Left ventricle myocardium superior (tissue), 1 donor: Measurements from ENCODE around the gene ZNF577. TPM values are rescaled to one million over a fixed set of nuclear protein-coding genes. Genes with fewer than 3 reads are reported as not detected.
"Not testable (repeated sequence)": the region's sequence is repeated elsewhere in the genome, so short reads cannot be mapped to it uniquely, and the experiment has no call there.

Experiments used
- ATAC-seq: fragments of 200-7000 bp; cut with Tn5 transposase; one replicate; pipeline ENCODE4 v1.9.1; 2020; ENCODE audit warnings: mild to moderate bottlenecking, moderate library complexity
- DNase-seq: peaks from one replicate; pipeline ENCODE4 v3.0.0-alpha.2; 2020
- intact Hi-C: fragments of 100-400 bp; cut with micrococcal nuclease; formaldehyde crosslinking; loops from one replicate; pipeline ENCODE4 v1.11.0; 2022
- long read RNA-seq: library from polyadenylated mRNA; unstranded; transcript quantifications from one replicate; pipeline ENCODE4 v2.0.0, GENCODE V29; 2021
- total RNA-seq: library from RNA; stranded (reverse); fragmentation: NEBNext Ultra II Directional; extraction: Animal tissue kit (Norgen Biotek cat#: 25700); gene quantifications from one replicate; pipeline ENCODE4 v1.2.1, GENCODE V29; 2021
- donor health status: DM: no; HTN: yes; CAD: no; lungs with severe emphysema.

ZNF577 gene
- total RNA-seq, result 7.5 TPM
- long read RNA-seq, partial matches to known transcripts, result 0 of 13 reads
- long read RNA-seq, other reads (novel, unspliced or antisense), result 8 of 13 reads

- intact Hi-C loops, result no loop called here
- peak; percentile 99 for ATAC-seq
- DNase-seq, result peak; percentile 93
These were observed at the start of gene ZNF577 for GRCh38 chr19:51887522-51888498. TSS of gene ZNF577 (minus strand) at chr19:51887951. CDS start at chr19:51880382, 7,569 bp downstream.

GRCh38 chr19:51931921-51932320 is 44.2 kb upstream of the ZNF577 start:
- ATAC-seq (no peak), DNase-seq (no peak)
- intact Hi-C loops, result no loop called here

DNA sequence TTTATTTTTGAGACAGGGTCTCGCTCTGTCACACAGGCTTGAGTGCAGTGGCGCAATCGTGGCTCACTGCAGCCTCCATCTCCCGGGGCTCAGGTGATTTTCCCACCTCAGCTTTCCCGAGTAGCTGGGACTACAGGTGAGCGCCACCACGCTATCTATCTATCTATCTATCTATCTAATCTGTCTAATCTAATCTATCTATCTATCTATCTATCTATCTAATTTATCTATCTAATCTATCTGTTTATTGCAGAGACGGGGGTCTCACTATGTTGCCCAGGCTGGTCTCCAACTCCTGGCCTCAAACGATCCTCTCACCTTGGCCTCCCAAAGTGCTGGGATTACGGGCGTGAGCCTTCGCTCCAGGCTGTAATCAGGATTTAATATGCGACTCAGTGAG is 40.1 kb upstream of the ZNF577 start:
- intact Hi-C loops, result no loop called here
- no peak for ATAC-seq

DNA sequence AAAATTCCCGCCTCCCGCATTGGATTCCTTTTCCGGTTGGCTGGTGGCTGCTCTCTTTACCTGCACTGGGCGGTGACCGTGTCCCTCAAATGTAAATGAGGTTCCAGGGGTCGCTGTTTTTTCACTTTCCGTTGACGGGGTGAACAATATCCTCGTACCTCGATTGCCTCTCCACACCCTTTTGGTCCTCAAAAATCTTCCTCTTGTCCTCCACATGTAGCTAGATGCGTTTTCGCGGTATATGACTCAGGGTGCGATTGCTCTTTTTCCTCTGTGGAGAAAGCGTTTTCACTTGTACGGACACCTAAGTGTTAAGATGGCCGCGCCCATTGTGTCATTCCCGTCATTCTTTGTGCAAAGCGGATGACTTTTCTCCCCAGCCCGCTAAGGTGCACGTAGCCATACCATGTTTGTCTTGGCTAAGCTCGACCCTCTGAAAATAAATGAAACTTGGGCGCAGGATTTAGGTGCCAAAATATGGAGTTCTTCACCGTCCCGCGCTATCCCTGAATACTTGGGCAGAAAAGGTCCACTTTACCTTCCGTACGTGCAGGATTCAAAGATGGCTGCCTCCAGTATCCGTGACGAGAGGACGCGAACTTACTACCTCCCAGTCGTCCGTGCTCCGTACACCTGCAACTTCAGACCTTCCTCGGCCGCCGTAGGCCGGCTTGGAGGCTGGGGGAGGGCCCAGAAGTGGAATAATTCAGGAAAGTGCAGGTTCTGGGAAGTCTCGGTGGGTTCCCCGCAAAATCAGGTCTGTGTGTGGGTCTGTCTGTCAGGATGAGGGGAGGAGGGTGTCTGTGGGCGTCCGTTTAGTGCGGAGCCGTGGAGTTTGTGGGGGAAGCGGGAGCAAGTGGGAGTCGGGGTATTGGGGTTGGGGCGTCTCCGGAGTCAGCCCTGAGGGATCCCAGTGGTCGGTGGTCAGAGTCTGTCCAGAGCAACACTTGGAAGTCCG is 39.3 kb upstream of the ZNF577 start, which contains the start of gene ZNF613:
TSS of gene ZNF613 (plus strand) at position 689 of the 958 bp plus-strand sequence. CDS start 8,749 bp downstream, outside the sequence.
- intact Hi-C loops, result no loop called here

More for the DNA sequence above, 40.1 kb upstream of the ZNF577 start:
- DNase-seq, result no peak

GRCh38 chr19:51926426-51926783 is 38.7 kb upstream of the ZNF577 start:
- intact Hi-C loops, result no loop called here
- DNase-seq, result no peak
- ATAC-seq, result peak; percentile 16

More for the DNA sequence above, 39.3 kb upstream of the ZNF577 start, which contains the start of gene ZNF613:
- DNase-seq (peak; percentile 90), ATAC-seq (peak; percentile 97)

DNA sequence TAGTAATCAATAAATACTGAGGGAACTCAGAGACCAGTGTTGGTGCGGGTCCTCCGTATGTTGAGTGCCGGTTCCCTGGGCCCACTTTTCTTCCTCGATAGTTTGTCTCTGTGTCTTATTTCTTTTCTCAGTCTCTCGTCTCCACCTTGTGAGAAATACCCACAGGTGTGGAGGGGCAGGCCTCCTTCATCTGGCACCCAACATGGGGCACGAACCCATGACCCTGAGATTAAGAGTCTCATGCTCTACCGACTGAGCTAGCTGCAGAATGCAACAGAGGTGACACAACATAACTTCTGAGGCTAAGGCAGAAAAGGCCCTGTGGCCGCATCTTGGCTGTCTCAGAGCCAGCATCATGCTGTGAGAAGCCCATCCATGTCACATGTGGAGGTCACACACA is 34.2 kb upstream of the ZNF577 start:
- DNase-seq (no peak), ATAC-seq (no peak)
- intact Hi-C loops, result no loop called here

- intact Hi-C loops, result no loop called here
- no peak for ATAC-seq
- no peak for DNase-seq
These were observed 31.9 kb upstream of the ZNF577 start for GRCh38 chr19:51919606-51920005.

- DNase-seq, result no peak
- intact Hi-C loops, result no loop called here
- no peak for ATAC-seq
These were observed 28.4 kb upstream of the ZNF577 start for GRCh38 chr19:51916167-51916566.

DNA sequence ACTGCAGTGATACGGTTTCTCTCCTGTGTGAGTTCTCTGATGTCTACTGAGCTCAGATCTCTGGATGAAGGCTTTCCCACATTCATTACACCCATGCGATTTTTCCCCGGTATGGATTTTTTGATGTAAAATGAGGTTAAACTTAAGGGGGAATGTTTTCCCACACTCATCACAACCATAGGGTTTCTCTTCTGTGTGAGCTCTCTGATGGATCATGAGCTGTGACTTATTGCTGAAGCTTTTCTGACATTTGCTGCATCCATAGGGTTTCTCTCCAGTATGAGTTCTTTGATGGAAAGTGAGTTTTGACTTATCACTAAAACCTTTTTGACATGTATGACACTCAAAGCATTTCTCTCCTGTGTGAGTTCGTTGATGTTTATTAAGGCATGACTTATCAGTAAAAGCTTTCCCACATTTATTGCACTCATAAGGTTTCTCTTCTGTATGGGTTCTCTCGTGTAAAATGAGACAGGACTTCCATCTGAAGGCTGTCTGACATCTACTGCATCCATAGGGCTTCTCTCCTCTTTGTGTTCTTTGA is 27.6 kb upstream of the ZNF577 start:
- intact Hi-C loops, result no loop called here
- ATAC-seq (no peak), DNase-seq (no peak)

DNA sequence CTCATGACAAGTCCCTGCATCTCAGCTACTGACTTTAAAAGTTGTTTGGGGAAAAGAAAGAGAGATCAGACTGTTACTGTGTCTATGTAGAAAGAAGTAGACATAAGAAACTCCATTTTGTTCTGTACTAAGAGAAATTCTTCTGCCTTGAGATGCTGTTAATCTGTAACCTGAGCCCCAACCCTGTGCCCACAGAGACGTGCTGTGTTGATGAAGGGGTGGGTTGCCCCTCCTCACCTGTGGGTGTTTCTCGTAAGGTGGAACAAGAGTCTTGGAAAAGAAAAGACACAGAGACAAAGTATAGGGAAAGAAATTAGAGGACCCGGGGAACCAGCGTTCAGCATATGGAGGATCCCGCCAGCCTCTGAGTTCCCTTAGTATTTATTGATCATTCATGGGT is 20.2 kb upstream of the ZNF577 start:
- ATAC-seq, intact Hi-C loops, DNase-seq: not testable (repeated sequence)

GRCh38 chr19:51906108-51906507 is 18.4 kb upstream of the ZNF577 start:
- DNase-seq, ATAC-seq, intact Hi-C loops: not testable (repeated sequence)

DNA sequence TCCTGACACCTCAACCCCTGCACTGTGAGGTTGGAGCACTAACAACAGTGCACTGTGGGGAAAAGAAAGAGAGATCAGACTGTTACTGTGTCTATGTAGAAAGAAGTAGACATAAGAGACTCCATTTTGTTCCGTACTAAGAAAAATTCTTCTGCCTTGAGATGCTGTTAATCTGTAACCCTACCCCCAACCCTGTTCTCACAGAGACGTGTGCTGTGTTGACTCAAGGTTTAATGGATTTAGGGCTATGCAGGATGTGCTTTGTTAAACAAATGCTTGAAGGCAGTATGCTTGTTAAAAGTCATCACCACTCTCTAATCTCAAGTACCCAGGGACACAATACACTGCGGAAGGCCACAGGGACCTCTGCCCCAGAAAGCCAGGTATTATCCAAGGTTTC is 17.9 kb upstream of the ZNF577 start:
- DNase-seq, intact Hi-C loops, ATAC-seq: not testable (repeated sequence)

GRCh38 chr19:51905206-51905605 is 17.5 kb upstream of the ZNF577 start:
- intact Hi-C loops, result no loop called here
- ATAC-seq (no peak), DNase-seq (no peak)

GRCh38 chr19:51904331-51905165 is 16.8 kb upstream of the ZNF577 start, which contains the start of gene ZNF649:
TSS of gene ZNF649 (minus strand) at chr19:51905017. CDS start at chr19:51900107, 4,910 bp downstream.
- DNase-seq, result peak; percentile 89
- intact Hi-C loops, result no loop called here
- ATAC-seq, result peak; percentile 100

- DNase-seq, result no peak
- ATAC-seq, result no peak
- intact Hi-C loops, result no loop called here
These were observed 15.4 kb upstream of the ZNF577 start for GRCh38 chr19:51903192-51903591.

- ATAC-seq (no peak), DNase-seq (no peak)
- intact Hi-C loops, result no loop called here
These were observed 14.1 kb upstream of the ZNF577 start for GRCh38 chr19:51901860-51902259.

DNA sequence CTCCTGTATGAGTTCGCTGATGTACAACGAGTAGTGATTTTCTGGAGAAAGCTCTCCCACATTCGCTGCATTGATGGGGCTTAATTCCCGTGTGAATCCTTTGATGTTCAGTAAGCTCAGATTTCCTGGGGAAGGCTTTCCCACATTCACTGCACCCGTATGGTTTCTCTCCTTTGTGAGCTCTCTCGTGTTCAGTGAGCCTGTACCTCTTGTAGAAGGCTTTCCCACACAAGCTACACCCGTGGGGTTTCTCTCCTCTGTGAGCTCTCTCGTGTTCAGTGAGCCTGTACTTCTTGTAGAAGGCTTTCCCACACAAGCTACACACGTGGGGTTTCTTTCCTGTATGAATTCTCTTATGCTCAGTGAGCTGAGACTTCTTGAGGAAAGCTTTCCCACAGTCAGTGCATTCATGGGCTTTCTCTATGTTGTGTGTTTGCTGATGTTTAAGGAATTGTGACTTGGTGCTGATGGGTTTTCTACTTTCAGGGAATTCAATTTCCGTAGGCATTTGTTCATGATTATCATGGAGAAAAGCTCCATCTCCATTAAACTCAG is 3.5 kb upstream of the ZNF577 start:
- DNase-seq, result no peak
- intact Hi-C loops, result no loop called here
- no peak for ATAC-seq

- no peak for DNase-seq
- no peak for ATAC-seq
- intact Hi-C loops, result no loop called here
These were observed 2.2 kb upstream of the ZNF577 start for GRCh38 chr19:51889934-51890333.
